ENCODE measurements around the gene NOTCH1.

GRCh38 chr9:136535070-136535469 is 10.8 kb downstream of the NOTCH1 start:
- TF ChIP-seq CTCF (conservative IDR thresholded peaks at IDR 0.05) (no peak), ZFX (IDR thresholded peaks at IDR 0.05) (no peak)

Measured in C4-2B (cell line).